HEK293T (cell line): ENCODE measurements around the gene CNIH3.

Experiments
- CTCF ChIA-PET: fragments of 350-600 bp; formaldehyde crosslinking; extraction: SDS; loops from one replicate; lab custom pipeline; 2021; ENCODE audit warnings: antibody characterized with exemption, inconsistent platforms; lab: Yijun Ruan, JAX
- POLR2A ChIA-PET: fragments of 350-600 bp; formaldehyde crosslinking; extraction: SDS; loops from one replicate; lab custom pipeline; 2020; ENCODE audit warnings: antibody characterized with exemption, inconsistent platforms; lab: Yijun Ruan, JAX
- DNase-seq: peaks from one replicate; pipeline ENCODE4 v3.0.0; 2012; ENCODE audit warnings: mixed read lengths; ENCODE audit errors: extremely low spot score
- ARNT ChIP-seq: fragments of 450-650 bp; IDR thresholded peaks from 2 replicates; pipeline ENCODE4 v1.6.1; 2017; ENCODE audit warnings: mild to moderate bottlenecking
- BHLHE40 ChIP-seq: fragments of 450-650 bp; IDR thresholded peaks from 2 replicates; pipeline ENCODE4 v1.6.1; 2016; ENCODE audit warnings: mild to moderate bottlenecking, moderate library complexity, borderline replicate concordance
- CTBP1 ChIP-seq: fragments of 450-650 bp; IDR thresholded peaks from 2 replicates; pipeline ENCODE4 v1.6.1; 2016; ENCODE audit warnings: borderline replicate concordance
- ELF4 ChIP-seq: fragments of 450-650 bp; IDR thresholded peaks from 2 replicates; pipeline ENCODE4 v1.6.1; 2017; ENCODE audit warnings: antibody characterized with exemption
- FOXK2 ChIP-seq: fragments of 450-650 bp; IDR thresholded peaks from 2 replicates; pipeline ENCODE4 v1.6.1; 2016; ENCODE audit warnings: mild to moderate bottlenecking
- HDGF ChIP-seq: fragments of 450-650 bp; IDR thresholded peaks from 2 replicates; pipeline ENCODE4 v1.6.1; 2017; ENCODE audit warnings: antibody characterized with exemption, borderline replicate concordance
- L3MBTL2 ChIP-seq: fragments of 450-650 bp; conservative IDR thresholded peaks from 2 replicates; pipeline ENCODE4 v1.6.1; 2016; ENCODE audit warnings: mild to moderate bottlenecking
- LEF1 ChIP-seq: fragments of 450-650 bp; IDR thresholded peaks from 2 replicates; pipeline ENCODE4 v1.6.1; 2017; ENCODE audit warnings: mild to moderate bottlenecking, borderline replicate concordance
- NFRKB ChIP-seq: fragments of 450-650 bp; IDR thresholded peaks from 2 replicates; pipeline ENCODE4 v1.6.1; 2016; ENCODE audit warnings: mild to moderate bottlenecking, moderate library complexity
- PKNOX1 ChIP-seq: fragments of 450-650 bp; IDR thresholded peaks from 2 replicates; pipeline ENCODE4 v1.6.1; 2016
- SP1 ChIP-seq: fragments of 450-650 bp; IDR thresholded peaks from 2 replicates; pipeline ENCODE4 v1.6.1; 2017
- SUZ12 ChIP-seq: fragments of 450-650 bp; IDR thresholded peaks from 2 replicates; pipeline ENCODE4 v1.6.1; 2016; ENCODE audit warnings: mild to moderate bottlenecking
- ZNF384 ChIP-seq: fragments of 450-650 bp; IDR thresholded peaks from 2 replicates; pipeline ENCODE4 v1.6.1; 2016

The CNIH3 gene

GRCh38 chr1:224785040-224785328 is 168.9 kb downstream of the CNIH3 start:
- DNase-seq: no peak
- CTCF ChIA-PET: no interaction called here
- TF ChIP-seq BHLHE40 (no peak), SUZ12 (no peak), CTBP1 (no peak), PKNOX1 (no peak), LEF1 (no peak), ARNT (no peak), ZNF384 (no peak), L3MBTL2 (no peak), ELF4 (no peak), SP1 (no peak), HDGF (no peak), FOXK2 (no peak), NFRKB (no peak)
- POLR2A ChIA-PET: no interaction called here

GRCh38 chr1:224785622-224786021 is 169.5 kb downstream of the CNIH3 start:
- DNase-seq: no peak
- ChIA-PET POLR2A (no interaction called here), CTCF (no interaction called here)
- TF ChIP-seq ZNF384 (no peak), NFRKB (no peak), ARNT (no peak), BHLHE40 (no peak), HDGF (no peak)

GRCh38 chr1:224786533-224787250 is 170.6 kb downstream of the CNIH3 start:
- no peak for DNase-seq
- TF ChIP-seq PKNOX1: no peak
- CTCF ChIA-PET: no interaction called here
- POLR2A ChIA-PET: no interaction called here

- CTCF ChIA-PET: no interaction called here
- no peak for DNase-seq
- no peak for TF ChIP-seq NFRKB
- TF ChIP-seq HDGF: no peak
- no peak for TF ChIP-seq ARNT
- no peak for TF ChIP-seq ZNF384
- TF ChIP-seq SUZ12: no peak
- no peak for TF ChIP-seq PKNOX1
- TF ChIP-seq CTBP1: no peak
- POLR2A ChIA-PET: no interaction called here
Measured at GRCh38 chr1:224789311-224789710, 173.2 kb downstream of the CNIH3 start.
